Measurements from ENCODE around the gene PGS1.
"Not testable (repeated sequence)": the region's sequence is repeated elsewhere in the genome, so short reads cannot be mapped to it uniquely, and the experiment has no call there.

Gene PGS1, protein sequence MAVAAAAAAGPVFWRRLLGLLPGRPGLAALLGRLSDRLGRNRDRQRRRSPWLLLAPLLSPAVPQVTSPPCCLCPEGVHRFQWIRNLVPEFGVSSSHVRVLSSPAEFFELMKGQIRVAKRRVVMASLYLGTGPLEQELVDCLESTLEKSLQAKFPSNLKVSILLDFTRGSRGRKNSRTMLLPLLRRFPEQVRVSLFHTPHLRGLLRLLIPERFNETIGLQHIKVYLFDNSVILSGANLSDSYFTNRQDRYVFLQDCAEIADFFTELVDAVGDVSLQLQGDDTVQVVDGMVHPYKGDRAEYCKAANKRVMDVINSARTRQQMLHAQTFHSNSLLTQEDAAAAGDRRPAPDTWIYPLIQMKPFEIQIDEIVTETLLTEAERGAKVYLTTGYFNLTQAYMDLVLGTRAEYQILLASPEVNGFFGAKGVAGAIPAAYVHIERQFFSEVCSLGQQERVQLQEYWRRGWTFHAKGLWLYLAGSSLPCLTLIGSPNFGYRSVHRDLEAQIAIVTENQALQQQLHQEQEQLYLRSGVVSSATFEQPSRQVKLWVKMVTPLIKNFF
- 16.2 to 43.5 (median 31.3) reads per million in 17 experiments for total RNA-seq

DNA sequence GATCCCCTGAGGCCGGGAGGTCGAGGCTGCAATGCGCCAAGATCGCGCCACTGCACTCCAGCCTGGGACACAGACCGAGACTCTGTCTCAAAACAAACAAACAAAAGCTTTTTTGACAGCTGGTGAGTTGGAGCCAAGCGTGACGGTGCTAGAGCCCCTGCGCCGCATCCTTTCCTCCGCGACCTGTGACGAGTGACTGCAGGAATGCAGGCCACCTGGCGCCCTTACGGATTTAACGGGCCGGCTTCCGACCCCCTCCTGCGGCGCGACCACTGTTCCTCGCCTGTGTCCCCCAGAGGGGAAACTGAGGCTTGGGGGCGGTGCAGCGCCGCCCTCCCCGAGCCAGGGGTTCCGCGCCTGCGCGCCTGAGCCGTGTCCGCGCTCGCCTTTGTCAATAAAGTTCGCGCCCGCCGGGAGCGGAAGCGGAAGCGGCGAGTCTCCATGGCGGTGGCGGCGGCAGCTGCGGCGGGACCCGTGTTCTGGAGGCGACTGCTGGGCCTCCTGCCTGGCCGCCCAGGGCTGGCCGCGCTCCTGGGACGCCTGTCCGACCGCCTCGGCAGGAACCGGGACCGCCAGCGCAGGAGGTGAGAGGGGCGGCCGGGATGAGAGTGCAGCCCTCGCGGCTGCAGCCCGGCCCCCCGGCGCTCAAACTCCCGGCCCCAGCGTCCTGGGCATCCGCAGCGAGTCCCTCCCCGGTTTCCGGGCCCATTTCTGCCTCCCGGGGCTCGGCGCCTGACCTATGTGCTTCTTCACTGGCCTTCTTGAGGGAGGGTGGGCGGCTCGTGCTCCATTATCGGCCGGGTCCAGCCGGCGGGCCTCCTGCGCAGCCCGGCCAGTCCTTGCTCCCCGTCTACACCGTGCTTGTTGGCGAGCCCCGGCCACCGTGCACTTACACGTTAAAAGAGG is at the start of gene PGS1:
Gene PGS1, plus strand, starts transcription at position 425 of the 906 bp plus-strand sequence. Its CDS starts 17 bp downstream, at position 442.
- peak; percentile 85 to 94 (median 90) for DNase-seq

DNA sequence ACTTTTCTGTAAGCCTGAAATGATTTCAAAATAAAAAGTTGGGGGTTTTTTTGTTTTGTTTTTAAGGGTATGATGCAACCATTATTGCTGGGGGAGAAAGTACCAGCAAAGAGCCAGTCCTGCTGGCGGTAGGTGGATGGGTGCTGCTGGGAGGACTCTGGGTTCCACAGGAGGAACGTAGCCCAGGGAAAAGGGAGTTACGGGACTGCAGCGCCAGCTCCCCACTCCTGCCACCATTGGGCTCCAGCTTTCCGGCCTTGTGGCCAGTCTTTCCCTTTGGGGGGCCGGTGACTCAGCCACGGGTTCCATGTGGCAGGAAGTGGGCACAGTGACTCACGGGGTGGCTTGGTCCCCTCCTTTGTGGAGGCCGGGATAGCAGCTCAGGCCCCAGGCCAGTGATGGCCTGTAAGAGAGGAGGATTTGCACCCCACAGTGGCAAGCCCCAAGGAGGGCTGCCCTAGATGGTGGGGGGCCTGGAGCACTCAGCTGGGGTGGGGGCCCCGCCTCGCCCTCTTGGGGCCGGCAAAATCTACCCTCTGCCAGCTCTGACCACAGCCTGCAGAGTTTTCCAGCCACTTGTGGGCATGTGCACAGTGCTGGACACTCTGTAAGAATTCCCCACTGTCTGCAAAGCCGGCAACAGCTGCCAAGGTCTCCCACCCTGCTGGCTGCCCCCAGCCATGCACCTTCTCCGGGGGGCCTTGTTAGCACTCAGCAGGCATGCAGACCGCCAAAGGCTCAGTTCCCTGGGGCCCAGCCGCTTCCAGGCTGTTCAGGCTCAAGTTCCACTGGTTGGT is 49.0 kb upstream of the PGS1 start:
- DNase-seq: peak; percentile 66 to 87 (median 78)

GRCh38 chr17:78330570-78331224 is 47.8 kb upstream of the PGS1 start:
- DNase-seq: no peak

- DNase-seq: not testable (repeated sequence)
These were observed 47.1 kb upstream of the PGS1 start for GRCh38 chr17:78331355-78331754.

GRCh38 chr17:78332991-78333390 is 45.5 kb upstream of the PGS1 start:
- peak in 1 of 4 experiments; percentile 1 for DNase-seq

DNA sequence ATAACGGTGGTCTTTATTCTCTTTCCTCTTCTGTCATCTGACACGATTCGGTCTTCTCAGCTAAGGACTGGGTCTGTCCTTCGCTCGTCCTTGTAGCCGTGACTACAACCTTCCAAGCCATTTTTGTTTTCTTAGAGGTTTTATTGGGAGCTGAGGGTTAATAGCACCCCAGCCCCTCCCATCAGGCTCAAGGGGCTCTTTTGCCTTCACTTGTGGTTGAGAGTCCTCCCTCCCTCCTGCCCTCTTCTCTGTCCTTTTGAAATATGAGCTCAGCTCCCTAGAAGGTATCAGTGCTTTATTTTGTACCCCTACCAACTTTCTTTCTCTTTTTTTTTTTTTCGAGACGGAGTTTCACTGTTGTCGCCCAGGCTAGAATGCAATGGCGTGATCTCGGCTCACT is 43.2 kb upstream of the PGS1 start:
- DNase-seq: no peak

DNA sequence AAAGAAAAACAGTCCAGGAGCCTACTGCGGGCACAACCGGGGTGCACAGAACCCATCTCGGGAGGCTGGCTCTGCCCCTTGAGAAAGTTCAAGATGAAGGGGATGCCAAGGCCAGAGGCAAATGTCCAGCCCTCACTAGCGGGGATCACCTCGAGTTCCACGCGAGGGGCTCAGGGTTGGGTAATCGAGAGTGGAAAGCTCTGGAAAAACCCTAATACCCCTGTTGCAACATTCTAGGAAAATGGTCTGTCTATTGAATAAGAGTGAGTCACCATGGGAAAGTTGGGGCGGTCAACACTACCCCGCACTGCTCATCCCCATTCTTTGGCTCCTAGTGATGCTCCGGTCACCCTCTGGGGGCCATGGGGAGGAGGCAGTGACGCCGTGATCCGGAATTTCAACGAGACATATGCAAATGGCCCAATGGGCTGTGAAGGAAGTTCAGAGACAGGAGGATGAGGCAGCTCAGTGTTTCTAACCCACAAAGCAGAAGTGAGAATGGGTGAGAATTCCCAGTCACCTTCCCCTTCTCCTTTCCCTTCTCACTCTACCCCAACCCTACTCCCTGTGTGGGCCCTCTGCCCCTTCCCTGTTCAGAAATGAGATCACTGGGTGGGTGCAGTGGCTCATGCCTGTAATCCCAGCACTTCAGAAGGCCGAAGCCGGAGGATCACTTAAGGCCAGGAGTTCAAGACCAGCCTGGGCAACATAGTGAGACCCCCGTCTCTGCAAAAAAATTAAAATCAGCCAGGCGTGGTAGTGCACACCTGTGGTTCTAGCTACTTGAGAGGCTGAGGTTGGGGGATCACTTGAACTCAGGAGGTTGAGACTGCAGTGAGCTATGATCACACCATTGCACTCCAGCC is 41.0 kb upstream of the PGS1 start:
- DNase-seq: peak; percentile 91 to 97 (median 94)

DNA sequence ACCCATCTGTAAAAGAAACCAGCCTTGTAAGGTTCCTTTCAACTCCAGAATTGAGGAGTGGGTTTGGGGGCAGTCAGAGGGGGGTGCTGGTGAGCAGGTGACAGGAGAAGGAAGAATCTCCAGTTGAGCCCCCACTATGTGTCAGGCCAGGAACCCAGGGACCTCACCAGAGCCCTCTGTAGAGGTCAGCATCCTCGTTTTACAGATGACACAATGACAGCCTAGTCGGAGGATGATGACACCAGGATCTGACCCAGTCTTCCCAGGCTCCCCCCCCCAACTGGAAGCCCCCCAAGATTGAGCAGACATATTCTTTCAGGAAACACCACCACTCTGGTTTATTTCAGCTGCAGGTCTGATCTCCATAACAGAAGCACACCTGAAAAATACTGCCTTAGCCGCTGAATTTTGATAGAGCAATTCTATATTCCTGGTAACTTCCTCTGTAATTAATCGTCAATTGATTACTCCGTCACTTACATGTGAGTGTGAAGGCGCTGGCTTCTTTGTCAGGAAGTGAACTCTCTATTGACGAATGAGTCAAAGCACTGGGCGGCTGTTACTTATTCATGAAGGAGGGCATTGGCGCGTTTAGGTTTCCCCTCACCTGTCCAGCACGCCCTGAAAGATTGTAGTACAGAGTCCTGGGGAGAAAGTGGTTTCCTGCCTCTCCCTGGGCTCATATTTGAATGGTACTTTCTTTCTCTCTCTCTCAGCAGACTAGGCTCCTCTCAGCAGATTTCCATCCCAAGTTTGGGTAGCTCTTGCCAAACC is 39.8 kb upstream of the PGS1 start:
- DNase-seq: peak in 2 of 4 experiments; percentile 8 to 29

DNA sequence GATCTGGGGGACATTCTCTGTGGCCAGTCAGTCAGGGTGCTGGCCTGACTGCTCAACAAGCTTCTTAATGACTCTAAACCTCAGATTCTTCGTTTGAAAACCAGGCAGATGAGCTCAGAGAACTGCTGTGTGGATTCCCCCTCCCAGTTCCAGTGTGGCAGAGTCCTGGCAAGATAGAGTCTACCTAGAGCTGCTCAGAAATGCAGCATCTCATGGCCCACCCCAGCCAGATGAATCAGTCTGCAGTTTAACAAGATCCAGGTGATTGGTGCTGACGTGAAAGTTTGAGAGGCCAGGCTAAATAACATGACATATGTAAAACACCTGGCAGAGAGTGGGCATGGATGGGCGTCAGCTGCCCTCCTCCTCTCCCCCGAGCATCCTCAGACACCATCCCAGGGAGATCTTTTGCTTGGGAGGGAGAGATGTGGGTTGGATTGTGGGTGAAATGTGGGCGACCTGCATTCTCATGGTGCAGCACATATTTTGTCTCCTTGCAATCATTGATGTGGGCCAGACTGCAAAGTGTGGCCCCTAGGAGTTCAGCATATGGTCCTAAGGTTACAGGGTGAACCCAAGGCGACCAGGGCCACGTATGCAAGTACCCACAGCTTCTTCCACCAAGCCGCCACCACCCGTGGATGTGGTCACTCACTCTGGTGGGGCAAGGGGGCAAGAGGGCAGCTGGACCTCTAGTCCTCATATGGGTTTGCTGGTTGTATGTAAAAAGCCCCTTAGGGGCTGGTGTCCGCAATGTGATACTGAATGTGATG is 38.1 kb upstream of the PGS1 start:
- DNase-seq: peak in 1 of 4 experiments; percentile 6

DNA sequence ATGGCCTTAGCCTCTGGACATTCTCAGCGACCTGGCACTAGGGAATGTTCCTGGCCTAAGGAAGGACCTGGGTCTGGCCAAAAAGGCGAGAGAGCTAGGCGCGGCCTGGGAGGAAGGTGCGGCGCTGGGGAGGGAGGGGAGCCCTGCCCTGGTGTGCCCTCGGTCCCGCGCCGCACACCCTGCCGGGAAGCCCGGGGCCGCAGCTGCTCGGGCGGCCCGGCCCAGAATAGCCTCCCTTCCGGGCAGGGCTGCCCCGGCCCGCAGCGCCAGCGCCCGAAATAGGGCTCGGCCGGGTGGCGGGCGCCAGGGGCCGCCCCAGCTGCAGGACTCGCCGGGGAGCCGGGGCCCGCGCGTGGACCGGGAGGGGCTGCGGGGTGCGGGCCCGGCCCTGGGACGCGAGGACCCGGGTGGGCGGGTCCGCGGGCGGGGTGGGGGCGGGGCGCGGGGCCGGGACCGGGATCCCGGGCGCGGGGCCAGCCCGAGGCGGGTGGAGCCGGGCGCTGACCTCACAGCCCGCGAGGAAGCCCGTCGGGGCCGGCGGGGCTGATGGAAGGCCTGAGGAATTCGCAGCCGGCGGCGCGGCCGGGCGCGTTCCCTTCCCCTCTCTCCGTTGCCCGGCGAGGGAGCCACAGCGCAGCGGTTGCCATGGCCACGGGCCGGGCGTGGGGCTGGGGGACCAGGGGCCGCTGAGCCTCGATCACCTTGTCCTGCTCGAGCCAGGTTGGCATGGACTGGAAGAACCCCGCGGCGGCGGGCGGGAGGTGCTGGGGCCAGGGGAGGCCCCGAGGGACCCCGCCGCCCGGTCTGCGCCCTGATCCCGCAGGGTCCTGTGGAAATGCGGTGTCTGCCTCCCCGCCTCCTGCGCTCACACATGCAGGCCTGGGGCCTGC is 36.6 kb upstream of the PGS1 start:
- peak; percentile 55 to 86 (median 68) for DNase-seq

GRCh38 chr17:78342449-78343186 is 35.8 kb upstream of the PGS1 start:
- peak in 3 of 4 experiments; percentile 47 to 56 (median 50) for DNase-seq

GRCh38 chr17:78343187-78343542 is 35.3 kb upstream of the PGS1 start:
- peak; percentile 55 to 75 (median 67) for DNase-seq

DNA sequence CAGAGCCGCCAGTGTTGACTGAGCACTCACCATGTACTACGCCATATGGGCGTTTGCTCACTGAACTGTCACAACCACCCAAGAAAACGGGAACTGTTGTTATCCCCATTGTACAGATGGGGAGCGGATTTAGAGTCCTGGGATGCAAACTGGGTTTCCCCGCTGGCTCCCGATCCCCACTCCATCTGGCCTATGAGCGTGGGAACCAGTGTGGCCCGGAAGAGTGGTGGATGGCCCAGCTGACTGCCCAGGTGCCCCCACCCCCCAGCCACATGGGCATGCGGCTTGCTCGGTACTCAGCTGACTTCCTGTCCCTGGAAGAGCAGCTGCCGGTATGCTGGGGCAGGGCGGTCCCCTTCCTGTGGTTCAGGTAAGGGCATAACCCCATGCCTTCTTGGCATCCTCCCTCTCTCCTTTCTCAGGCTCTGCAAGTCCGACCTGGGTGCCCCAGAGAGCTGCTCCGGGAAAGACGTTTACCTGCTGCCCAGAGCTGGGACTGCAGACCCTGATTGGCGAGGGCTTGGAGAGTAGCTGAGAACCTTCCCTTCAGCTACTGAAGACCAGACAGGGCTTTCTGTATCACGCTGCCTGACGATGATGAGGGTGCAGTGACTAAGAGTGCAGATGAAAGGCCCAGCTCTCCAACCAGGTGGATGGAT is 34.8 kb upstream of the PGS1 start:
- peak in 3 of 4 experiments; percentile 45 to 58 (median 56) for DNase-seq

DNA sequence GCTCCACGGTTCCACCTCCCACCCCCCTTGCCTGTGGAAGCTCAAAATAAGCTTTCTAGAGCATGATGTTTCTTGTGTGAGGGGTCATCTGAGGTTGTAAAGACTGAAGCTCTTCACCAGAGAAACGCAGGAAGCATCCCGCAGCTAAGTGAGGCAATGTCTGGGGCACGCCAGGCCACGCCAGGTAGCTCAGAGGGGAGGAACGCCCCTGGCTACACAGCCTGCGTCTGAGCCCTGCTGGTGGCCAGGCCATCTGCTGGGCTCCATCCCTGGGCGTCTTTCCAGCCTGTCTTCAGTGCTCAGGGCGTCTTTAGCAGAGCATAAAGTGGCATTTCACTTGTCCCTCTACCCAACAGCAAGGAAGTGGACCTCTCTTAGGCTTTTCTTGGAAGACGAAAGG is 33.8 kb upstream of the PGS1 start:
- no peak for DNase-seq

DNA sequence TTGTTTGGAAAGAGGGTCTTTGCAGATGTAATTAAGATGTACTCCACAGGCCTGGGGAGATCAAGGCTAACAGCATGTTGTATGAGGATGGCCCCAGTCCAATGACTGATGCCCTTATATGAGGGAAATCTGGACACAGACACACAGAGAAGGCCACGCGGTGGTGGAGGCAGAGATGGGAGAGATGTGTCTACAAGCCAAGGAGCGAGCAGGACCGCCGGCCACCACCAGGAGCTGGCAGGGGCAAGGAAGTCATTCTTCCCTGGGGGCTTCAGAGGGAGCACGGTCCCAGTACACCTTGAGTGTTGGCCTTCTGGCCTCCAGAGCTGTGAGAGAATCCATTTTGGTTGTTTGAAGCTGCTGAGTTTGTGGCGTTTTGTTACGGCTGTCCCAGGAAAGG is 33.3 kb upstream of the PGS1 start:
- DNase-seq: peak in 1 of 4 experiments; percentile 3

GRCh38 chr17:78345791-78346494 is 32.5 kb upstream of the PGS1 start:
- peak in 1 of 4 experiments; percentile 2 for DNase-seq

All from suppressor macrophage (primary cell).